Epidermal melanocyte (primary cell): Measurements from ENCODE around the gene KRT7.

Experiments used
- DNase-seq: peaks from one replicate; pipeline ENCODE4 v3.0.0; 2011; ENCODE audit warnings: low spot score; ENCODE audit not compliant: insufficient read length

KRT7 gene

GRCh38 chr12:52199294-52199919 lies 33.6 kb upstream of the KRT7 start:
- DNase-seq, result no peak

- no peak for DNase-seq
Observed at GRCh38 chr12:52200086-52200780, 32.8 kb upstream of the KRT7 start.

- DNase-seq, result no peak
Observed at GRCh38 chr12:52200781-52201450, 32.1 kb upstream of the KRT7 start.

- peak; percentile 13 for DNase-seq
Observed at GRCh38 chr12:52201451-52201839, 31.6 kb upstream of the KRT7 start.

GRCh38 chr12:52202361-52203078 lies 30.5 kb upstream of the KRT7 start:
- peak; percentile 11 for DNase-seq

- peak; percentile 20 for DNase-seq
Observed at GRCh38 chr12:52203079-52203921, 29.7 kb upstream of the KRT7 start.

GRCh38 chr12:52204095-52204930 lies 28.7 kb upstream of the KRT7 start:
- peak; percentile 3 for DNase-seq

- DNase-seq, result peak; percentile 9
Observed at GRCh38 chr12:52204931-52205505, 28.0 kb upstream of the KRT7 start.

GRCh38 chr12:52205612-52206303 lies 27.3 kb upstream of the KRT7 start:
- peak; percentile 9 for DNase-seq

GRCh38 chr12:52206304-52207040 lies 26.6 kb upstream of the KRT7 start:
- DNase-seq, result peak; percentile 3

GRCh38 chr12:52207106-52207505 lies 25.9 kb upstream of the KRT7 start:
- DNase-seq, result peak; percentile 0

GRCh38 chr12:52207895-52208294 lies 25.1 kb upstream of the KRT7 start:
- DNase-seq, result no peak

- peak; percentile 0 for DNase-seq
Observed at GRCh38 chr12:52208424-52209165, 24.4 kb upstream of the KRT7 start.

- peak; percentile 1 for DNase-seq
Observed at GRCh38 chr12:52209321-52209720, 23.7 kb upstream of the KRT7 start.

- peak; percentile 8 for DNase-seq
Observed at GRCh38 chr12:52210186-52210924, 22.7 kb upstream of the KRT7 start.

GRCh38 chr12:52210925-52211650 lies 22.0 kb upstream of the KRT7 start:
- DNase-seq, result peak; percentile 1
